H1 (cell line): Measurements from ENCODE around the gene GDAP1L1. TPM values are rescaled to one million over a fixed set of nuclear protein-coding genes. Genes with fewer than 3 reads are reported as not detected.

ENCODE experiments used
- CTCF ChIA-PET: fragments of 300-600 bp; sonication (Branson Sonifier 250); formaldehyde crosslinking; loops from one replicate; lab custom pipeline; 2021; ENCODE audit not compliant: partially characterized antibody; lab: Charles Lee
- POLR2A ChIA-PET: fragments of 300-600 bp; sonication (Branson Sonifier 250); formaldehyde crosslinking; loops from one replicate; lab custom pipeline; 2021; ENCODE audit warnings: inconsistent platforms; ENCODE audit not compliant: partially characterized antibody; lab: Charles Lee
- DNase-seq, 2 experiments: peaks; one replicate each; pipeline versions ENCODE4 v3.0.0 to v3.0.0-alpha.2; 2010 to 2022; ENCODE audit warnings: low spot score in 2 of 2, low read depth in 1 of 2, mixed read lengths in 1 of 2
- FAIRE-seq: peaks from 2 replicates; lab custom pipeline; 2011; peaks lifted over from hg19 to GRCh38; lab: Jason Lieb, UNC
- H2AFZ ChIP-seq: 2 replicates; pipeline ENCODE4 v1.8.1; 2012; ENCODE audit warnings: low read length, inconsistent platforms
- H2AK5ac ChIP-seq: 2 replicates; pipeline ENCODE4 v1.6.1; 2013; ENCODE audit warnings: low read depth, low read length
- H2BK120ac ChIP-seq: replicated peaks from 2 replicates; pipeline ENCODE3; 2013; ENCODE audit warnings: low read depth, low read length, inconsistent platforms
- H2BK12ac ChIP-seq: 2 replicates; pipeline ENCODE4 v1.6.1; 2013; ENCODE audit warnings: low read depth, low read length
- H2BK15ac ChIP-seq: 2 replicates; pipeline ENCODE4 v1.6.1; 2013; ENCODE audit warnings: low read length
- H2BK20ac ChIP-seq: 2 replicates; pipeline ENCODE4 v1.6.1; 2013; ENCODE audit warnings: low read length
- H2BK5ac ChIP-seq: 2 replicates; pipeline ENCODE4 v1.6.1; 2013; ENCODE audit warnings: low read depth, low read length
- H3K14ac ChIP-seq: 2 replicates; pipeline ENCODE4 v1.6.1; 2013; ENCODE audit warnings: inconsistent platforms; ENCODE audit not compliant: insufficient read length
- H3K18ac ChIP-seq: 2 replicates; pipeline ENCODE4 v1.6.1; 2013; ENCODE audit warnings: low read length; ENCODE audit errors: extremely low read depth
- H3K23ac ChIP-seq: 2 replicates; pipeline ENCODE4 v1.6.1; 2013; ENCODE audit warnings: inconsistent platforms; ENCODE audit not compliant: insufficient read length
- H3K23me2 ChIP-seq: 2 replicates; pipeline ENCODE4 v1.6.1; 2013; ENCODE audit warnings: low read depth, low read length
- H3K27ac ChIP-seq: 2 replicates; pipeline ENCODE4 v1.6.1; 2011; ENCODE audit warnings: low read depth, low read length, inconsistent platforms
- H3K27me3 ChIP-seq, 4 experiments: replicated peaks in 1 of 4; 1 replicate in 1 of 4; 2 replicates in 3 of 4; pipeline versions ENCODE4 v1.6.1 to v1.8.1; 2011 to 2013; ENCODE audit warnings: low read length in 3 of 4, mild to moderate bottlenecking in 3 of 4, inconsistent platforms in 2 of 4, mixed read lengths in 2 of 4, moderate library complexity in 1 of 4; ENCODE audit not compliant: control insufficient read depth in 3 of 4, insufficient read depth in 3 of 4; ENCODE audit errors: extremely low read depth in 1 of 4
- H3K36me3 ChIP-seq, 4 experiments: 2 replicates each; pipeline versions ENCODE4 v1.6.1 to v1.8.1; 2011 to 2013; ENCODE audit warnings: mild to moderate bottlenecking in 4 of 4, low read length in 3 of 4, moderate library complexity in 2 of 4, control low read depth in 1 of 4, inconsistent platforms in 1 of 4; ENCODE audit not compliant: insufficient read depth in 4 of 4, control insufficient read depth in 2 of 4
- H3K4ac ChIP-seq: replicated peaks from 2 replicates; pipeline ENCODE3; 2013; ENCODE audit warnings: low read length, low read depth, mixed read lengths, inconsistent platforms; ENCODE audit not compliant: insufficient read length
- H3K4me1 ChIP-seq, 4 experiments: replicated peaks in 1 of 4; 1 replicate in 1 of 4; 2 replicates in 3 of 4; pipeline versions ENCODE4 v1.6.1 to v1.8.1; 2011 to 2013; ENCODE audit warnings: low read length in 3 of 4, inconsistent platforms in 2 of 4, mixed read lengths in 1 of 4; ENCODE audit not compliant: insufficient read depth in 4 of 4, control insufficient read depth in 3 of 4
- H3K4me2 ChIP-seq, 2 experiments: 2 replicates each; pipeline versions ENCODE4 v1.6.1 to v1.8.1; 2011 to 2013; ENCODE audit warnings: low read depth in 2 of 2, low read length in 2 of 2, control low read depth in 1 of 2, inconsistent platforms in 1 of 2, mild to moderate bottlenecking in 1 of 2; ENCODE audit not compliant: insufficient read depth in 1 of 2
- H3K4me3 ChIP-seq, 4 experiments: fragments of 200-600, 300-600 bp in 1 of 4; sonication (generic), shearing (Covaris generic), sonication (Bioruptor Twin) in 1 of 4; 2 replicates each; pipeline versions ENCODE4 v1.5.1 to v1.8.1; 2011 to 2016; ENCODE audit warnings: low read length in 4 of 4, low read depth in 3 of 4, control low read depth in 2 of 4, inconsistent platforms in 2 of 4, mild to moderate bottlenecking in 2 of 4, mixed read lengths in 1 of 4, moderate library complexity in 1 of 4; ENCODE audit not compliant: insufficient read depth in 2 of 4; ENCODE audit errors: extremely low read depth in 1 of 4
- H3K56ac ChIP-seq: replicated peaks from 2 replicates; pipeline ENCODE3; 2013; ENCODE audit warnings: low read depth, mild to moderate bottlenecking, mixed read lengths, low read length, inconsistent platforms; ENCODE audit not compliant: insufficient read length
- H3K79me1 ChIP-seq: 2 replicates; pipeline ENCODE4 v1.6.1; 2013; ENCODE audit warnings: low read depth, low read length, control low read depth
- H3K79me2 ChIP-seq, 2 experiments: 2 replicates each; pipeline versions ENCODE4 v1.6.1 to v1.8.1; 2012 to 2013; ENCODE audit warnings: low read length in 2 of 2, mild to moderate bottlenecking in 2 of 2, inconsistent platforms in 1 of 2; ENCODE audit not compliant: insufficient read depth in 2 of 2, control insufficient read depth in 1 of 2
- H3K9ac ChIP-seq, 4 experiments: replicated peaks in 1 of 4; 1 replicate in 1 of 4; 2 replicates in 3 of 4; pipeline versions ENCODE4 v1.6.1 to v1.8.1; 2011 to 2013; ENCODE audit warnings: low read depth in 3 of 4, low read length in 3 of 4, control low read depth in 2 of 4, mild to moderate bottlenecking in 2 of 4, moderate library complexity in 2 of 4, inconsistent platforms in 1 of 4; ENCODE audit errors: extremely low read depth in 1 of 4
- H3K9me3 ChIP-seq, 2 experiments: 2 replicates each; pipeline versions ENCODE4 v1.6.1 to v1.8.1; 2012 to 2013; ENCODE audit warnings: mild to moderate bottlenecking in 2 of 2, moderate library complexity in 2 of 2, control low read depth in 1 of 2, inconsistent platforms in 1 of 2, low read depth in 1 of 2, low read length in 1 of 2, mixed read lengths in 1 of 2; ENCODE audit not compliant: insufficient read depth in 2 of 2
- H4K20me1 ChIP-seq, 2 experiments: replicated peaks in 1 of 2; 2 replicates each; pipeline versions ENCODE3 to v1.8.1; 2011 to 2013; ENCODE audit warnings: inconsistent platforms in 2 of 2, low read length in 2 of 2, mild to moderate bottlenecking in 1 of 2; ENCODE audit not compliant: insufficient read depth in 2 of 2, control insufficient read depth in 1 of 2
- H4K5ac ChIP-seq: 2 replicates; pipeline ENCODE4 v1.6.1; 2013; ENCODE audit warnings: low read length, low read depth, mixed read lengths, inconsistent platforms; ENCODE audit not compliant: insufficient read length
- H4K8ac ChIP-seq: 2 replicates; pipeline ENCODE4 v1.8.0; 2013; ENCODE audit warnings: mild to moderate bottlenecking, moderate library complexity, low read length, inconsistent platforms; ENCODE audit not compliant: insufficient read depth; ENCODE audit errors: extremely low read depth
- H4K91ac ChIP-seq: replicated peaks from 2 replicates; pipeline ENCODE3; 2013; ENCODE audit warnings: low read length, mixed read lengths, inconsistent platforms; ENCODE audit not compliant: insufficient read length
- ATF3 ChIP-seq: IDR thresholded peaks from 2 replicates; pipeline ENCODE4 v1.6.1; 2011; ENCODE audit warnings: low read depth, mild to moderate bottlenecking, low read length; ENCODE audit not compliant: insufficient read depth
- CHD1 ChIP-seq: IDR thresholded peaks from 2 replicates; pipeline ENCODE4 v1.6.1; 2012; ENCODE audit warnings: low read depth, low read length, improper control_type of control experiment
- CREB1 ChIP-seq: IDR thresholded peaks from 2 replicates; pipeline ENCODE4 v1.6.1; 2012; ENCODE audit warnings: inconsistent platforms
- CTCF ChIP-seq, 3 experiments: IDR thresholded peaks; 1 replicate in 2 of 3; 2 replicates in 1 of 3; pipeline versions ENCODE4 v1.5.1 to v1.6.1; 2011; ENCODE audit warnings: low read length in 3 of 3, mild to moderate bottlenecking in 3 of 3, inconsistent platforms in 2 of 3, low read depth in 1 of 3, moderate library complexity in 1 of 3; ENCODE audit not compliant: insufficient read depth in 1 of 3; ENCODE audit errors: control extremely low read depth in 1 of 3
- HDAC2 ChIP-seq, 2 experiments: fragments of 300-600 bp in 1 of 2; sonication (generic) in 1 of 2; IDR thresholded peaks; 2 replicates each; pipeline ENCODE4 v1.6.1; 2011 to 2012; ENCODE audit warnings: low read depth in 2 of 2, low read length in 2 of 2, mild to moderate bottlenecking in 2 of 2, moderate library complexity in 2 of 2, borderline replicate concordance in 1 of 2, inconsistent platforms in 1 of 2
- KDM5A ChIP-seq: fragments of 200-600 bp; IDR thresholded peaks from 2 replicates; pipeline ENCODE4 v1.7.1; 2012; ENCODE audit warnings: mild to moderate bottlenecking, low read length, inconsistent platforms, mixed read lengths
- MAFK ChIP-seq: IDR thresholded peaks from 2 replicates; pipeline ENCODE4 v1.6.1; 2012; ENCODE audit warnings: low read depth, mild to moderate bottlenecking, improper control_type of control experiment, low read length
- NANOG ChIP-seq: IDR thresholded peaks from 2 replicates; pipeline ENCODE4 v1.6.1; 2011; ENCODE audit warnings: low read length, low read depth, mild to moderate bottlenecking, inconsistent platforms; ENCODE audit not compliant: insufficient read depth, poor library complexity, severe bottlenecking
- SIX5 ChIP-seq: IDR thresholded peaks from 2 replicates; pipeline ENCODE4 v1.6.1; 2011; ENCODE audit warnings: mild to moderate bottlenecking, low read depth, low read length
- ZNF274 ChIP-seq: IDR thresholded peaks from 2 replicates; pipeline ENCODE4 v1.7.0; 2012; ENCODE audit warnings: low read length, borderline replicate concordance; ENCODE audit errors: extremely low read depth
- WGBS, 2 experiments: shearing (Covaris generic) in 1 of 2; methylation state at CpG; one replicate each; pipeline versions ENCODE4 v1.1.6 to v1.1.7; 2013 to 2015; ENCODE audit warnings: low lambda C conversion rate in 2 of 2, mixed read lengths in 2 of 2, inconsistent platforms in 1 of 2, low coverage in 1 of 2, missing lambda C conversion rate in 1 of 2; ENCODE audit not compliant: insufficient replicate concordance in 2 of 2, insufficient coverage in 1 of 2, insufficient read length in 1 of 2; ENCODE audit errors: extremely low coverage in 1 of 2, missing lambda C conversion rate in 1 of 2; 5-methylcytosine and 5-hydroxymethylcytosine counted together
- polyA plus RNA-seq, 7 experiments: library from polyadenylated mRNA; depleted of rRNA in 3 of 7; stranded (reverse) in 5 of 7; unstranded in 2 of 7; fragments of >200 nt in 5 of 7; fragments of 200-250 nt in 2 of 7; gene quantifications; 1 replicate in 5 of 7; 2 replicates in 1 of 7; 4 replicates in 1 of 7; pipeline versions ENCODE4 v1.2.1 to v1.2.3, GENCODE V29; 2011 to 2013; ENCODE audit warnings: missing spikeins in 2 of 7, mixed read lengths in 2 of 7
- total RNA-seq: library from RNA; stranded (reverse); fragmentation: NEBNext Ultra II Directional; extraction: Animal tissue kit (Norgen Biotek cat#: 25700); gene quantifications from 2 replicates; pipeline ENCODE4 v1.2.1, GENCODE V29; 2021

The GDAP1L1 gene
- total and polyA plus RNA-seq, 2 of the 8 experiments (the other 6 are each of a cell fraction or from before 2014, with no cell fraction given) = 8.5 to 63.1 TPM

GRCh38 chr20:44219170-44219730 is 27.9 kb upstream of the GDAP1L1 start:
- no peak overlapping the region for H2BK15ac ChIP-seq
- H4K91ac ChIP-seq = no peak overlapping the region
- H3K18ac ChIP-seq = no peak overlapping the region
- FAIRE-seq = no peak
- H2BK12ac ChIP-seq = no peak overlapping the region
- no peaks in the 10 kb centered on the region for H3K27me3 ChIP-seq
- no peak overlapping the region; the same call in 1 of the 2 replicates for H4K8ac ChIP-seq
- no peaks in the 10 kb centered on the region for H3K36me3 ChIP-seq
- peaks cover 0 to 3% (median under 1%) of the 10 kb centered on the region in 4 experiments; a peak in 1 of 7 replicates for H3K4me1 ChIP-seq
- H2BK120ac ChIP-seq = no peak overlapping the region
- H4K5ac ChIP-seq = no peak overlapping the region
- H3K23me2 ChIP-seq = no peaks in the 10 kb centered on the region
- CTCF ChIA-PET = interaction anchor here (0.7 to 11.2 kb wide), 27 partner anchors 10 to 1733 kb away, joined by 3 to 153 read pairs (median 6); partner anchors contain the start of genes FITM2 and GDAP1L1
- H2AFZ ChIP-seq = no peak overlapping the region
- no peak overlapping the region for H2BK5ac ChIP-seq
- no peak overlapping the region for H3K56ac ChIP-seq
- H3K9ac ChIP-seq = no peak overlapping the region
- no peak overlapping the region for H3K14ac ChIP-seq
- no peak overlapping the region for H3K4ac ChIP-seq
- no peak overlapping the region for H3K4me2 ChIP-seq
- H3K27ac ChIP-seq = no peak overlapping the region
- no peak overlapping the region for H3K23ac ChIP-seq
- H3K79me1 ChIP-seq = no peaks in the 10 kb centered on the region
- POLR2A ChIA-PET = interaction anchor here (1.3 kb wide), 1 partner anchor 9 kb away, joined by 4 read pairs; the partner anchor contains the start of gene OSER1
- H3K9me3 ChIP-seq = no peaks in the 10 kb centered on the region
- no peaks in the 10 kb centered on the region for H3K79me2 ChIP-seq
- no peak overlapping the region for H2AK5ac ChIP-seq
- WGBS, 2 experiments = 75% methylated on average over 3 of the region's 5 CpGs; no CpG with 5 or more reads in 1 of the 2 experiments
- H3K4me3 ChIP-seq = no peak overlapping the region
- DNase-seq = no peak
- no peak overlapping the region for H2BK20ac ChIP-seq
- peaks cover 0 to 3% of the 10 kb centered on the region in 2 experiments for H4K20me1 ChIP-seq
- TF ChIP-seq ZNF274 = no peak
- no peak for TF ChIP-seq CHD1
- no peak for TF ChIP-seq CREB1
- no peak for TF ChIP-seq ATF3
- TF ChIP-seq HDAC2 (IDR thresholded peaks at IDR 0.05; ENCODE audit: borderline replicate concordance in 1 of 2, low read depth in 2 of 2, low read length in 2 of 2) = no peak
- no peak for TF ChIP-seq SIX5
- no peak for TF ChIP-seq KDM5A
- no peak for TF ChIP-seq MAFK
- no peak for TF ChIP-seq NANOG
- no peak for TF ChIP-seq CTCF (IDR thresholded peaks at IDR 0.05; ENCODE audit: control extremely low read depth in 1 of 3, insufficient read depth in 1 of 3, low read depth in 1 of 3, low read length in 3 of 3)
